ENCODE measurements around the gene COL27A1.

The COL27A1 gene

GRCh38 chr9:114348261-114348905 lies 193.0 kb downstream of the COL27A1 start:
- Histone ChIP-seq H3K4me1 (no peaks in the 10 kb centered on the region), H2AFZ (no peak overlapping the region), H3K79me2 (no peaks in the 10 kb centered on the region), H3K9me3 (ENCODE audit: control insufficient read depth, low read length) (no peaks in the 10 kb centered on the region), H3K9ac (no peak overlapping the region), H3K27me3 (ENCODE audit: control insufficient read depth, insufficient read depth, low read length) (no peaks in the 10 kb centered on the region), H3K36me3 (ENCODE audit: control insufficient read depth, insufficient read depth, low read length) (no peaks in the 10 kb centered on the region), H3K4me3 (ENCODE audit: low read depth, low read length) (no peak overlapping the region), H3K4me2 (ENCODE audit: low read length) (no peak overlapping the region), H3K27ac (no peak overlapping the region)
- TF ChIP-seq CTCF (IDR thresholded peaks at IDR 0.05): no peak

- no peaks in the 10 kb centered on the region for H3K36me3 ChIP-seq (ENCODE audit: control insufficient read depth, insufficient read depth, low read length)
- no peak for TF ChIP-seq CTCF (IDR thresholded peaks at IDR 0.05)
- H2AFZ ChIP-seq: no peak overlapping the region
- H3K9ac ChIP-seq: no peak overlapping the region
- no peak overlapping the region for H3K4me3 ChIP-seq (ENCODE audit: low read depth, low read length)
- no peak overlapping the region for H3K4me2 ChIP-seq (ENCODE audit: low read length)
- no peaks in the 10 kb centered on the region for H3K4me1 ChIP-seq
- H3K27me3 ChIP-seq (ENCODE audit: control insufficient read depth, insufficient read depth, low read length): no peaks in the 10 kb centered on the region
- H3K27ac ChIP-seq: no peak overlapping the region
- no peaks in the 10 kb centered on the region for H3K79me2 ChIP-seq
- H3K9me3 ChIP-seq (ENCODE audit: control insufficient read depth, low read length): no peaks in the 10 kb centered on the region
These were observed 193.7 kb downstream of the COL27A1 start for GRCh38 chr9:114348906-114349482.

GRCh38 chr9:114349713-114350480 lies 194.6 kb downstream of the COL27A1 start:
- no peak overlapping the region for H2AFZ ChIP-seq
- H3K79me2 ChIP-seq: no peaks in the 10 kb centered on the region
- no peak overlapping the region for H3K4me3 ChIP-seq (ENCODE audit: low read depth, low read length)
- H3K4me2 ChIP-seq (ENCODE audit: low read length): no peak overlapping the region
- no peaks in the 10 kb centered on the region for H3K36me3 ChIP-seq (ENCODE audit: control insufficient read depth, insufficient read depth, low read length)
- no peak for TF ChIP-seq CTCF (IDR thresholded peaks at IDR 0.05)
- no peaks in the 10 kb centered on the region for H3K27me3 ChIP-seq (ENCODE audit: control insufficient read depth, insufficient read depth, low read length)
- no peak overlapping the region for H3K27ac ChIP-seq
- H3K9me3 ChIP-seq (ENCODE audit: control insufficient read depth, low read length): no peaks in the 10 kb centered on the region
- no peaks in the 10 kb centered on the region for H3K4me1 ChIP-seq
- H3K9ac ChIP-seq: no peak overlapping the region

- no peak overlapping the region for H2AFZ ChIP-seq
- no peaks in the 10 kb centered on the region for H3K36me3 ChIP-seq (ENCODE audit: control insufficient read depth, insufficient read depth, low read length)
- H3K9ac ChIP-seq: no peak overlapping the region
- TF ChIP-seq CTCF (IDR thresholded peaks at IDR 0.05): no peak
- H3K4me3 ChIP-seq (ENCODE audit: low read depth, low read length): no peak overlapping the region
- no peaks in the 10 kb centered on the region for H3K4me1 ChIP-seq
- H3K79me2 ChIP-seq: no peaks in the 10 kb centered on the region
- no peak overlapping the region for H3K4me2 ChIP-seq (ENCODE audit: low read length)
- no peaks in the 10 kb centered on the region for H3K27me3 ChIP-seq (ENCODE audit: control insufficient read depth, insufficient read depth, low read length)
- H3K9me3 ChIP-seq (ENCODE audit: control insufficient read depth, low read length): no peaks in the 10 kb centered on the region
- no peak overlapping the region for H3K27ac ChIP-seq
These were observed 195.5 kb downstream of the COL27A1 start for GRCh38 chr9:114350636-114351401.

Data from parathyroid adenoma (tissue), 2 donors.